GM23338 (cell line): ENCODE measurements around the gene BPIFB2. TPM values are rescaled to one million over a fixed set of nuclear protein-coding genes. Genes with fewer than 3 reads are reported as not detected.

ENCODE experiments used
- ATAC-seq: fragments of 200-7000 bp; cut with Tn5 transposase; 3 replicates; pipeline ENCODE4 v1.9.1; 2020
- DNase-seq: peaks from one replicate; pipeline ENCODE4 v3.0.0-alpha.2; 2015; ENCODE audit warnings: low spot score
- H2AFZ ChIP-seq: fragments of 200-600 bp; sonication (generic); 2 replicates; pipeline ENCODE4 v1.8.0; 2016; ENCODE audit warnings: antibody characterized with exemption, mild to moderate bottlenecking, moderate library complexity
- H3F3A ChIP-seq: fragments of 200-600 bp; sonication (generic); replicated peaks from 2 replicates; pipeline ENCODE4 v1.8.0; 2017; ENCODE audit warnings: antibody characterized with exemption, mixed run types, low read depth
- H3K27ac ChIP-seq: fragments of 200-600 bp; sonication (generic); 2 replicates; pipeline ENCODE4 v1.6.1; 2016; ENCODE audit warnings: low read depth
- H3K27me3 ChIP-seq: fragments of 200-600 bp; sonication (generic); 2 replicates; pipeline ENCODE4 v1.8.0; 2016; ENCODE audit warnings: mild to moderate bottlenecking, mixed run types, moderate library complexity; ENCODE audit not compliant: insufficient read depth
- H3K36me3 ChIP-seq: fragments of 200-600 bp; sonication (generic); 2 replicates; pipeline ENCODE4 v1.8.0; 2016; ENCODE audit warnings: mild to moderate bottlenecking; ENCODE audit not compliant: insufficient read depth
- H3K4me1 ChIP-seq: fragments of 200-600 bp; sonication (generic); 2 replicates; pipeline ENCODE4 v1.8.0; 2016; ENCODE audit warnings: mild to moderate bottlenecking, moderate library complexity; ENCODE audit not compliant: insufficient read depth
- H3K4me2 ChIP-seq: fragments of 200-600 bp; sonication (generic); 2 replicates; pipeline ENCODE4 v1.7.1; 2017; ENCODE audit warnings: mixed run types
- H3K4me3 ChIP-seq: fragments of 200-600 bp; sonication (generic); 2 replicates; pipeline ENCODE4 v1.6.1; 2016; ENCODE audit warnings: mixed run types
- H3K79me2 ChIP-seq: fragments of 200-600 bp; sonication (generic); replicated peaks from 2 replicates; pipeline ENCODE4 v1.8.0; 2017; ENCODE audit warnings: mild to moderate bottlenecking; ENCODE audit not compliant: insufficient read depth
- H3K9me2 ChIP-seq: fragments of 200-600 bp; sonication (generic); 2 replicates; pipeline ENCODE4 v1.8.0; 2017; ENCODE audit not compliant: insufficient read depth
- H4K20me1 ChIP-seq: fragments of 200-600 bp; sonication (generic); replicated peaks from 2 replicates; pipeline ENCODE4 v1.8.0; 2017; ENCODE audit warnings: mild to moderate bottlenecking; ENCODE audit not compliant: insufficient read depth
- H3K27ac Mint-ChIP-seq: 2 replicates; pipeline ENCODE4 v1.8.0; 2020; ENCODE audit warnings: inconsistent platforms, mild to moderate bottlenecking, moderate library complexity, mixed read lengths
- H3K27me3 Mint-ChIP-seq: 3 replicates; pipeline ENCODE4 v1.8.0; 2022; ENCODE audit warnings: low read depth, mild to moderate bottlenecking, moderate library complexity, mixed read lengths, inconsistent platforms; ENCODE audit not compliant: insufficient read depth, poor library complexity
- H3K36me3 Mint-ChIP-seq: 3 replicates; pipeline ENCODE4 v1.8.0; 2021; ENCODE audit warnings: low read depth, mild to moderate bottlenecking, inconsistent platforms, moderate library complexity, mixed read lengths
- H3K4me1 Mint-ChIP-seq: 3 replicates; pipeline ENCODE4 v1.8.0; 2020; ENCODE audit warnings: mild to moderate bottlenecking, inconsistent platforms, mixed read lengths
- H3K4me3 Mint-ChIP-seq: 3 replicates; pipeline ENCODE4 v1.8.0; 2021; ENCODE audit warnings: moderate library complexity, mild to moderate bottlenecking, inconsistent platforms, mixed read lengths
- H3K9me3 Mint-ChIP-seq: 3 replicates; pipeline ENCODE4 v1.8.0; 2020; ENCODE audit warnings: moderate library complexity, mild to moderate bottlenecking, inconsistent platforms, mixed read lengths
- CTCF ChIP-seq, 2 experiments: fragments of 200-600 bp in 1 of 2; sonication (generic) in 1 of 2; conservative IDR thresholded peaks; 2 replicates each; pipeline versions ENCODE4 v1.5.1 to v1.6.1; 2016 to 2017; ENCODE audit warnings: antibody characterized with exemption in 2 of 2, low read depth in 2 of 2, mild to moderate bottlenecking in 2 of 2, moderate library complexity in 1 of 2
- ETS1 ChIP-seq: IDR thresholded peaks from 2 replicates; pipeline ENCODE4 v1.6.1; 2016; ENCODE audit warnings: antibody characterized with exemption
- EZH2 ChIP-seq: fragments of 200-600 bp; sonication (generic); IDR thresholded peaks from one replicate; pipeline ENCODE4 v1.8.0; 2017; ENCODE audit warnings: antibody characterized with exemption, mild to moderate bottlenecking, low read depth; ENCODE audit not compliant: unreplicated experiment
- JUNB ChIP-seq: IDR thresholded peaks from one replicate; pipeline ENCODE4 v1.6.1; 2016; ENCODE audit warnings: antibody characterized with exemption; ENCODE audit not compliant: unreplicated experiment
- REST ChIP-seq: IDR thresholded peaks from one replicate; pipeline ENCODE4 v1.6.1; 2018; ENCODE audit warnings: antibody characterized with exemption; ENCODE audit not compliant: unreplicated experiment
- STAT1 ChIP-seq: IDR thresholded peaks from one replicate; pipeline ENCODE4 v1.6.1; 2016; ENCODE audit warnings: antibody characterized with exemption; ENCODE audit not compliant: unreplicated experiment
- ZNF331 ChIP-seq: fragments of 250-450 bp; sonication (Bioruptor Pico); IDR thresholded peaks from 2 replicates; pipeline ENCODE4 v1.5.0; 2020; ENCODE audit warnings: low read depth, mild to moderate bottlenecking, moderate library complexity
- polyA plus RNA-seq: library from polyadenylated mRNA; unstranded; fragments of >200 nt; fragmentation: Nextera tagmentation; extraction: Ambion mirVana; gene quantifications from 2 replicates; pipeline ENCODE4 v1.2.1, GENCODE V29; 2016
- total RNA-seq: library from RNA; depleted of rRNA; stranded (reverse); fragments of >200 nt; shearing (Covaris generic); gene quantifications from 2 replicates; pipeline ENCODE4 v1.2.3, GENCODE V29; 2014

The BPIFB2 gene
- total and polyA plus RNA-seq, 2 experiments from 2014 or later = not detected

GRCh38 chr20:32975698-32976674, 31.5 kb upstream of the BPIFB2 start (continued):
- TF ChIP-seq STAT1 (no peak), JUNB (no peak), CTCF (conservative IDR thresholded peaks at IDR 0.05; ENCODE audit: low read depth in 2 of 2) (no peak), ZNF331 (CRISPR knock-in tag) (no peak), REST (no peak)

- no peak overlapping the region for H2AFZ ChIP-seq
- H3K9me2 ChIP-seq = no peaks in the 10 kb centered on the region
- H3K4me1 ChIP-seq = peaks cover 21% of the 10 kb centered on the region
- no peak overlapping the region for H3K27ac ChIP-seq
- no peak for TF ChIP-seq ETS1
- no peak for TF ChIP-seq STAT1
- no peak for TF ChIP-seq EZH2
- no peak for TF ChIP-seq JUNB
- no peaks in the 10 kb centered on the region for H3K27me3 ChIP-seq
- no peaks in the 10 kb centered on the region for H3K79me2 ChIP-seq
- H4K20me1 ChIP-seq = no peaks in the 10 kb centered on the region
- ATAC-seq (no peak), DNase-seq (no peak)
- peaks cover 13% of the 10 kb centered on the region for H3K27me3 Mint-ChIP-seq
- no peak overlapping the region for H3K4me3 ChIP-seq
- H3K4me3 Mint-ChIP-seq = no peak overlapping the region
- peaks cover 5% of the 10 kb centered on the region for H3K4me1 Mint-ChIP-seq
- no peaks in the 10 kb centered on the region for H3K36me3 ChIP-seq
- no peak overlapping the region for H3K27ac Mint-ChIP-seq
- H3F3A ChIP-seq = 0 out of 2 replicates have a peak, but pooled peaks cover 10% of the 10 kb centered on the region
- H3K4me2 ChIP-seq = no peak overlapping the region
- 0 out of 3 replicates have a peak, but pooled peaks cover 3% of the 10 kb centered on the region for H3K36me3 Mint-ChIP-seq
- peaks cover 8% of the 10 kb centered on the region for H3K9me3 Mint-ChIP-seq
Measured at GRCh38 chr20:32976746-32977145, 30.8 kb upstream of the BPIFB2 start.
